WTC11 (cell line): Measurements from ENCODE around the gene VEZF1. TPM values are rescaled to one million over a fixed set of nuclear protein-coding genes. Genes with fewer than 3 reads are reported as not detected.

ENCODE experiments used
- ATAC-seq: fragments of 200-7000 bp; cut with Tn5 transposase; 2 replicates; pipeline ENCODE4 v1.10.0; 2021; ENCODE audit warnings: mild to moderate bottlenecking, moderate library complexity
- CTCF ChIA-PET: fragments of 300-600 bp; sonication (Branson Sonifier 250); formaldehyde crosslinking; loops from one replicate; lab custom pipeline; 2021; ENCODE audit warnings: antibody characterized with exemption; lab: Charles Lee
- POLR2A ChIA-PET: fragments of 350-600 bp; sonication (Branson Sonifier 250); formaldehyde crosslinking; loops from one replicate; lab custom pipeline; 2021; ENCODE audit warnings: antibody characterized with exemption; lab: Charles Lee
- DNase-seq: peaks from one replicate; pipeline ENCODE4 v3.0.0; 2021; ENCODE audit warnings: low spot score
- H3K27ac Mint-ChIP-seq: 2 replicates; pipeline ENCODE4 v1.8.0; 2021; ENCODE audit warnings: mixed read lengths
- H3K27me3 Mint-ChIP-seq: 2 replicates; pipeline ENCODE4 v1.8.0; 2021; ENCODE audit warnings: low read depth, mild to moderate bottlenecking, moderate library complexity, mixed read lengths
- H3K36me3 Mint-ChIP-seq: 2 replicates; pipeline ENCODE4 v1.8.0; 2021; ENCODE audit warnings: mixed read lengths
- H3K4me1 Mint-ChIP-seq: 2 replicates; pipeline ENCODE4 v1.8.0; 2022; ENCODE audit warnings: mixed read lengths
- H3K4me3 Mint-ChIP-seq: 2 replicates; pipeline ENCODE4 v1.8.0; 2021; ENCODE audit warnings: mild to moderate bottlenecking, moderate library complexity, mixed read lengths
- H3K9me3 Mint-ChIP-seq: 2 replicates; pipeline ENCODE4 v1.8.0; 2021; ENCODE audit warnings: mixed read lengths
- AR ChIP-seq: fragments of 250-450 bp; sonication (Bioruptor Pico); IDR thresholded peaks from 2 replicates; pipeline ENCODE4 v1.9.0; 2021; ENCODE audit warnings: mild to moderate bottlenecking
- CREB1 ChIP-seq: sonication (generic); formaldehyde crosslinking; IDR thresholded peaks from 2 replicates; pipeline ENCODE4 v1.8.0; 2023; ENCODE audit warnings: mild to moderate bottlenecking, missing genetic modification reagents
- FOXJ3 ChIP-seq: sonication (generic); formaldehyde crosslinking; IDR thresholded peaks from 2 replicates; pipeline ENCODE4 v1.9.0; 2021; ENCODE audit warnings: missing genetic modification reagents, mild to moderate bottlenecking, borderline replicate concordance
- GABPB1 ChIP-seq: sonication (generic); formaldehyde crosslinking; IDR thresholded peaks from 2 replicates; pipeline ENCODE4 v1.8.1; 2023; ENCODE audit warnings: mild to moderate bottlenecking, missing genetic modification reagents
- JUN ChIP-seq: sonication (generic); formaldehyde crosslinking; IDR thresholded peaks from 2 replicates; pipeline ENCODE4 v1.8.0; 2023; ENCODE audit warnings: mild to moderate bottlenecking, missing genetic modification reagents
- NFATC4 ChIP-seq: fragments of 250-450 bp; sonication (Bioruptor Pico); IDR thresholded peaks from 2 replicates; pipeline ENCODE4 v1.9.0; 2021; ENCODE audit warnings: mild to moderate bottlenecking
- NR3C1 ChIP-seq: sonication (generic); formaldehyde crosslinking; conservative IDR thresholded peaks from 2 replicates; pipeline ENCODE4 v1.8.1; 2023; ENCODE audit warnings: low read depth, mild to moderate bottlenecking, missing genetic modification reagents
- OVOL2 ChIP-seq: fragments of 250-450 bp; sonication (Bioruptor Pico); IDR thresholded peaks from 2 replicates; pipeline ENCODE4 v1.9.0; 2021; ENCODE audit warnings: mild to moderate bottlenecking, borderline replicate concordance
- SOX15 ChIP-seq: fragments of 250-450 bp; sonication (Bioruptor Pico); IDR thresholded peaks from 2 replicates; pipeline ENCODE4 v1.9.0; 2021; ENCODE audit warnings: mild to moderate bottlenecking
- SP1 ChIP-seq: sonication (generic); formaldehyde crosslinking; conservative IDR thresholded peaks from 2 replicates; pipeline ENCODE4 v1.8.1; 2022; ENCODE audit warnings: missing genetic modification reagents
- TEAD1 ChIP-seq: sonication (generic); formaldehyde crosslinking; IDR thresholded peaks from 2 replicates; pipeline ENCODE4 v1.8.0; 2022; ENCODE audit warnings: mild to moderate bottlenecking, missing genetic modification reagents
- ZNF138 ChIP-seq: sonication (generic); formaldehyde crosslinking; conservative IDR thresholded peaks from 2 replicates; pipeline ENCODE4 v1.8.1; 2022; ENCODE audit warnings: mild to moderate bottlenecking, moderate library complexity, missing genetic modification reagents
- ZNF423 ChIP-seq: fragments of 250-450 bp; sonication (Bioruptor Pico); IDR thresholded peaks from 2 replicates; pipeline ENCODE4 v2.1.2; 2022; ENCODE audit warnings: mild to moderate bottlenecking, moderate library complexity
- ZNF425 ChIP-seq: fragments of 250-450 bp; sonication (Bioruptor Pico); conservative IDR thresholded peaks from 2 replicates; pipeline ENCODE4 v1.9.0; 2021; ENCODE audit warnings: mild to moderate bottlenecking
- ZNF532 ChIP-seq: fragments of 250-450 bp; sonication (Bioruptor Pico); IDR thresholded peaks from 2 replicates; pipeline ENCODE4 v1.9.0; 2021; ENCODE audit warnings: mild to moderate bottlenecking, borderline replicate concordance
- ZSCAN18 ChIP-seq: fragments of 250-450 bp; sonication (Bioruptor Pico); IDR thresholded peaks from 2 replicates; pipeline ENCODE4 v2.1.2; 2022; ENCODE audit warnings: mild to moderate bottlenecking, moderate library complexity
- total RNA-seq: library from RNA; stranded (reverse); gene quantifications from 3 replicates; pipeline ENCODE4 v1.2.3, GENCODE V29; 2021
- TF ChIP-seq, protein P1 (sequence below): sonication (generic); formaldehyde crosslinking; IDR thresholded peaks from 2 replicates; pipeline ENCODE4 v1.8.1; 2023; ENCODE audit warnings: mild to moderate bottlenecking, missing genetic modification reagents, moderate library complexity

VEZF1 gene
- total RNA-seq, 1 experiment from 2014 or later, result 43.3 TPM

GRCh38 chr17:57986841-57987580 is 1.0 kb downstream of the VEZF1 start:
- H3K27ac Mint-ChIP-seq, result peak overlapping the region; percentile 95
- peaks cover 69% of the 10 kb centered on the region for H3K4me1 Mint-ChIP-seq
- peak overlapping the region; percentile 90 for H3K4me3 Mint-ChIP-seq
- DNase-seq (peak; percentile 40), ATAC-seq (peak; percentile 10; the same call in 1 of the 2 replicates)
- H3K27me3 Mint-ChIP-seq, result no peaks in the 10 kb centered on the region
- no peaks in the 10 kb centered on the region for H3K9me3 Mint-ChIP-seq
- ChIA-PET CTCF (interaction anchor here (0.6 to 3.4 kb wide), 14 partner anchors 8 to 213 kb away, joined by 3 to 13 read pairs (median 5); no protein-coding TSS in a partner anchor), POLR2A (interaction anchor here (0.7 to 1.1 kb wide), 7 partner anchors 10 to 96 kb away, joined by 3 to 6 read pairs (median 3); partner anchors contain the start of genes CUEDC1, DYNLL2 and SRSF1)
- TF ChIP-seq GABPB1 (CRISPR knock-in tag), result 0 out of 2 replicates have a peak, but pooled peaks have one; percentile 22
- no peak for TF ChIP-seq ZNF423 (CRISPR knock-in tag)
- peaks cover 7% of the 10 kb centered on the region; the same call in 1 of the 2 replicates for H3K36me3 Mint-ChIP-seq

DNA sequence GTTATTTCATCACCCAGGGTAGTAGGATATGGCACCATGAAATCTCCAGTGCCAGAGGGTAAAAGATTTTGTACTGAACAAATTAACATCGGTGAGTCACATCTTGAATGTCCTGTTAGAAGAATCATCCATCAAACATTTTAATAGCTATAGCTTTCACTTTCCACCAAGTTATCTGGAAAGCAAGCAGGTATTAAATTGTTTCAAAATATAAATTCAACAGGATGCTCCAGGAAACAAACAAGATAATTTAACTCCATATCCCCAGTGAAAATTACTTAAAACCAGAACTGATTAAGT is 2.4 kb downstream of the VEZF1 start:
- ChIA-PET CTCF (interaction anchor here (0.7 to 3.4 kb wide), 14 partner anchors 8 to 153 kb away, joined by 3 to 13 read pairs (median 5); no protein-coding TSS in a partner anchor), POLR2A (no interaction called here)
- ATAC-seq, result no peak
- no peak for DNase-seq
- peaks cover 18% of the 10 kb centered on the region for H3K36me3 Mint-ChIP-seq
- H3K9me3 Mint-ChIP-seq, result no peaks in the 10 kb centered on the region
- peak overlapping the region; percentile 19; the same call in 1 of the 2 replicates for H3K4me3 Mint-ChIP-seq
- H3K27me3 Mint-ChIP-seq, result no peaks in the 10 kb centered on the region
- H3K27ac Mint-ChIP-seq, result no peak overlapping the region
- TF ChIP-seq SP1 (CRISPR knock-in tag) (no peak), ZNF425 (CRISPR knock-in tag) (no peak), ZNF138 (CRISPR knock-in tag) (no peak), NR3C1 (CRISPR knock-in tag) (no peak), OVOL2 (CRISPR knock-in tag) (no peak), TEAD1 (CRISPR knock-in tag) (no peak), NFATC4 (CRISPR knock-in tag) (no peak), CREB1 (CRISPR knock-in tag) (no peak), AR (no peak), ZNF532 (CRISPR knock-in tag) (no peak), FOXJ3 (CRISPR knock-in tag) (no peak), JUN (CRISPR knock-in tag) (no peak), SOX15 (no peak), ZSCAN18 (CRISPR knock-in tag) (no peak)
- TF ChIP-seq, protein P1, sequence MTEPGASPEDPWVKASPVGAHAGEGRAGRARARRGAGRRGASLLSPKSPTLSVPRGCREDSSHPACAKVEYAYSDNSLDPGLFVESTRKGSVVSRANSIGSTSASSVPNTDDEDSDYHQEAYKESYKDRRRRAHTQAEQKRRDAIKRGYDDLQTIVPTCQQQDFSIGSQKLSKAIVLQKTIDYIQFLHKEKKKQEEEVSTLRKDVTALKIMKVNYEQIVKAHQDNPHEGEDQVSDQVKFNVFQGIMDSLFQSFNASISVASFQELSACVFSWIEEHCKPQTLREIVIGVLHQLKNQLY (CRISPR knock-in tag), result no peak
- H3K4me1 Mint-ChIP-seq, result peaks cover 55% of the 10 kb centered on the region
